ENCODE data around the gene DEFB113. TPM values are rescaled to one million over a fixed set of nuclear protein-coding genes. Genes with fewer than 3 reads are reported as not detected.

The DEFB113 gene
- total and polyA plus RNA-seq, 12 donors: not detected

- intact Hi-C loops (cut with DNase I): no loop called here
- peaks cover 0 to 7% of the 10 kb centered on the region in 2 donors for H3K4me1 ChIP-seq (replicated peaks in 1 of 2)
- DNase-seq: no peak
- H3K36me3 ChIP-seq (replicated peaks in 1 of 2): no peaks in the 10 kb centered on the region
- H3K9me3 ChIP-seq (replicated peaks in 1 of 3): no peaks in the 10 kb centered on the region
- no peak overlapping the region for H3K4me3 ChIP-seq
- H3K27ac ChIP-seq: no peak overlapping the region
- TF ChIP-seq POLR2A (IDR thresholded peaks at IDR 0.05) (no peak), CTCF (IDR thresholded peaks at IDR 0.05) (no peak)
- WGBS, 4 donors: 73 to 82% (median 76%) methylated on average over 4 of the region's 4 CpGs
- no peaks in the 10 kb centered on the region for H3K27me3 ChIP-seq
These were observed 50.2 kb downstream of the DEFB113 start for GRCh38 chr6:49919261-49919660.

GRCh38 chr6:49918787-49919186 is 50.6 kb downstream of the DEFB113 start:
- no peak overlapping the region for H3K4me3 ChIP-seq
- WGBS, 4 donors: 61 to 90% (median 73%) methylated on average over 2 of the region's 2 CpGs
- H3K9me3 ChIP-seq (replicated peaks in 1 of 3): no peaks in the 10 kb centered on the region
- no peaks in the 10 kb centered on the region for H3K27me3 ChIP-seq
- H3K36me3 ChIP-seq (replicated peaks in 1 of 2): no peaks in the 10 kb centered on the region
- peaks cover 0 to 7% of the 10 kb centered on the region in 2 donors for H3K4me1 ChIP-seq (replicated peaks in 1 of 2)
- H3K27ac ChIP-seq: no peak overlapping the region
- TF ChIP-seq POLR2A (IDR thresholded peaks at IDR 0.05) (no peak), CTCF (IDR thresholded peaks at IDR 0.05) (no peak)
- intact Hi-C loops (cut with DNase I): no loop called here
- DNase-seq: no peak

Other genes with a start within 250 kb of the DEFB113 start
- gene CRISP3, start 225.2 kb downstream of the DEFB113 start, total RNA-seq: under 1 TPM in 1 of 9 donors, not detected in 8; 0.06 TPM
- gene CRISP3, start 225.2 kb downstream of the DEFB113 start, polyA plus RNA-seq: under 1 TPM in 2 of 3 donors, not detected in 1; 0.07 to 0.08 TPM
- gene PGK2, start 182.3 kb downstream of the DEFB113 start, total RNA-seq: not detected
- not detected for gene PGK2, start 182.3 kb downstream of the DEFB113 start, polyA plus RNA-seq
- gene CRISP1, start 103.1 kb downstream of the DEFB113 start, total RNA-seq: not detected
- not detected for gene CRISP1, start 103.1 kb downstream of the DEFB113 start, polyA plus RNA-seq
- gene DEFB114, start 5.5 kb downstream of the DEFB113 start, total RNA-seq: not detected
- gene DEFB114, start 5.5 kb downstream of the DEFB113 start, polyA plus RNA-seq: not detected
- gene DEFB110, start 52.4 kb upstream of the DEFB113 start, total RNA-seq: not detected
- not detected for gene DEFB110, start 52.4 kb upstream of the DEFB113 start, polyA plus RNA-seq
- gene DEFB112, start 80.3 kb upstream of the DEFB113 start, total RNA-seq: not detected
- gene DEFB112, start 80.3 kb upstream of the DEFB113 start, polyA plus RNA-seq: not detected